ENCODE measurements around the gene GSTM2. TPM values are rescaled to one million over a fixed set of nuclear protein-coding genes. Genes with fewer than 3 reads are reported as not detected.

GSTM2 gene
- polyA plus RNA-seq, 6 donors from 2014 or later: 3.9 to 14.5 (median 5.7) TPM

DNA sequence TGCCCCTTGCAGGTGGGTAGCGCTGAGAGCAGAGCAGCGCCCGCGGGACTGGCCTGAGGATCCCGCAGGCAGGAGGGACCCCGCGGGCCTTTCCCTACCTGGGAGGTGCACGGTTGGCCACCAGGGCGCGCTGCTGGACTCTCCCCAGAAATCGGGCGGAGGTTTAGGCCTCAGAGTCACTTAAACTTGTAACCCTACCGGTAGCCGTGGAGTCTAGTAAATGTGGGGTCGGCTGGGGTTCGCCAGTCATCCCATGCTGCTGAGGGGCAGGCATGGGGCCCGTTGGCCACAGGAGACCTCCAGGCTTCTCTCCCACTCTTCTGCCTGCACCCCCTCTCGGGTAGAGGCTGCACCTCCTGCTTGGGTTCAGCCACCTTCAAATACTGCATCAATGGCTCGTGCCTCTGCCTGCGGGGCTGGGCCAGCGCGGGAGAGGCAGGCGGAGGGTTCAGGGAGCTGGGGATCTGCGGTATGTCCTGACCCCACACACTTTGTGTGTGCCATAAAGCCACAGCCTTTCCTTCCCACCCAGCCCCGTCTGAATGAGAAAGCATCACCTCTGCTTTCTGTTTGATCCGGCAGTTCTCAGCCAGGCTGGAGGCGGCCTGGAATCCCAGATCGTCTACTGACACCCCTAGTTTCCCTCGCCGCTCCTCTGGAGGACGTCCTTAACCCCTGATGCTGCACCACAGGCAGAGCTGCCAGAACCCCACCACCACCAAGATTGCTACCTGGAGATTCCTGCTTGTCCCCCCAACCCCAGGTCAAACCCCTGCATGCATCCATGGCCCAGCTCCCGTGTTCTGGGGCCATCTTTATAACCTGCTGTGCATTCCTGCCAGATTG, 24.2 kb upstream of the GSTM2 start:
- Mint-ChIP-seq H3K9me3 (no peaks in the 10 kb centered on the region), H3K4me3 (no peak overlapping the region), H3K36me3 (no peaks in the 10 kb centered on the region), H3K4me1 (peaks cover 3 to 17% (median 16%) of the 10 kb centered on the region in 3 donors), H3K27me3 (peaks cover 2 to 5% (median 4%) of the 10 kb centered on the region in 3 donors), H3K27ac (no peak overlapping the region)
- DNase-seq (peak; percentile 75), ATAC-seq (ENCODE audit: low read depth in 2 of 2) (peak; percentile 93 to 96)

DNA sequence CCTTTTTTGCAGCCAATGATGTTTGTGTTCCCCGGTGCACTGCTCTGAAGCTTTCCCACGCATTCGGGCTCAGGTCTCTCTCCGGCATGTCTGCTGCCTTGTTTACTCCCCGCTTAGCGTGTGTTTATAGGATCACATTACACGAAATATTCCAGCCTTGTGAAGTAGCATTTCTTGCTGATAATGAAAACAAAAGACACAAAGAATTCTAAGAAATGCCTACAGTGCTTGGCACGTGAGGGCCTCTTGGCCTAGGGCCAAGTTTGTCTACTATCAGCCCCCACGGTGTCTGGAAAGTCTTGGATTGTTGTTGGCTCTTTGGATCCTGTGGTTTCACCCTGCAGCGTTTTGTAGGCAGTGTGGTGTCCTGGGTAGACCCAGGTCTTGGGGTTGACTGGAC, 23.2 kb upstream of the GSTM2 start:
- Mint-ChIP-seq H3K27me3 (peaks cover 0 to 5% (median 4%) of the 10 kb centered on the region in 3 donors), H3K4me1 (peaks cover 3 to 17% (median 16%) of the 10 kb centered on the region in 3 donors), H3K36me3 (no peaks in the 10 kb centered on the region), H3K9me3 (no peaks in the 10 kb centered on the region), H3K4me3 (no peak overlapping the region), H3K27ac (no peak overlapping the region)
- ATAC-seq (ENCODE audit: low read depth in 2 of 2) (no peak), DNase-seq (no peak)

DNA sequence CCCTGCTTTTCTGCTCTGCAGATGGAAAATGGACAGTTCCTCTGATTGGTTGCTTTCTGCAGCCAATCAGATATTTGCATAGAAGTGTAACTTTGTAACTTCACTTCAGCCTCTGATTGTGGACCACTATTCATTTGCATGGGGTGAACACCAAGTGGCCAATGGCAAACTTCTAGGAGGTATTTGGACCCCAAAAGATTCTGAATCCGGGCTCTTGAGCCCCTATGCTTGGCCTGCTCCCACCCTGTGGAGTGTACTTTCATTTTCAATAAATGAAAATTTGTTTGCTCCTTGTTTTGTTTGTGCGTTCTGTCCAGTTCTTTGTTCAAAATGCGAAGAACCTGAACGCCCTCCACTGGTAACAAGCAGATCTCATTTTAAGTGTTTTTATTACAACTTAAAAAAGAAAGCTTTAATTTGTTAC, 18.4 kb upstream of the GSTM2 start:
- Mint-ChIP-seq H3K27me3 (peaks cover 11 to 28% (median 18%) of the 10 kb centered on the region in 3 donors), H3K4me3 (no peak overlapping the region), H3K4me1 (peaks cover 0 to 2% (median 0%) of the 10 kb centered on the region in 3 donors), H3K27ac (no peak overlapping the region), H3K9me3 (no peaks in the 10 kb centered on the region), H3K36me3 (no peaks in the 10 kb centered on the region)
- ATAC-seq (ENCODE audit: low read depth in 2 of 2) (no peak), DNase-seq (no peak)

GRCh38 chr1:109650609-109651008, 17.2 kb upstream of the GSTM2 start:
- peaks cover 11 to 28% (median 13%) of the 10 kb centered on the region in 3 donors for H3K27me3 Mint-ChIP-seq
- no peak overlapping the region for H3K27ac Mint-ChIP-seq
- no peak for ATAC-seq (ENCODE audit: low read depth in 2 of 2)
- H3K4me3 Mint-ChIP-seq: no peak overlapping the region
- no peaks in the 10 kb centered on the region for H3K9me3 Mint-ChIP-seq
- H3K4me1 Mint-ChIP-seq: peaks cover 7 to 14% (median 9%) of the 10 kb centered on the region in 3 donors
- no peak for DNase-seq
- no peaks in the 10 kb centered on the region for H3K36me3 Mint-ChIP-seq

DNA sequence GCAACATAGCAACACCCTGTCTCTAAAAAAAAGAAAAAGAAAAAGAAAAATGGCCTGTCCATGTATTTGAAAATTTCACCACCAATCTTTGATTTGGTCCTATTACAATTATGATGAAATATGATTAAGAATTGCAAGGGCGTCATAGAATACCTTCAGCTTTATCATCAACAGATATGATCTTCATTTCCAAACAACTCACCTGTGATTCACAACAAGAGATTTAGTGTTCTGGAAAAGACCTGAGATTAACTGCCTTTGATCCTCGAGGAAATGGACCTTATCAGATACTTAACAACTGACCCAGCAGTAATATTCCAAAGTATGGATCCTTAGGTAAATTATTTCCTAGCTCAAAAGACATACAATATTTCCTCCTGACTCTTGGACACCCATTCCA, 15.5 kb upstream of the GSTM2 start:
- Mint-ChIP-seq H3K27me3 (peaks cover 11 to 28% (median 13%) of the 10 kb centered on the region in 3 donors), H3K27ac (no peak overlapping the region), H3K36me3 (no peaks in the 10 kb centered on the region), H3K4me3 (peak overlapping the region in 1 of 8 donors; percentile 63), H3K4me1 (peaks cover 18 to 26% (median 22%) of the 10 kb centered on the region in 3 donors), H3K9me3 (no peaks in the 10 kb centered on the region)
- no peak for DNase-seq
- ATAC-seq (ENCODE audit: low read depth in 2 of 2): no peak

GRCh38 chr1:109653306-109653705, 14.6 kb upstream of the GSTM2 start:
- Mint-ChIP-seq H3K27me3 (peaks cover 11 to 28% (median 13%) of the 10 kb centered on the region in 3 donors), H3K36me3 (no peaks in the 10 kb centered on the region), H3K27ac (peak overlapping the region in 1 of 6 donors; percentile 56), H3K9me3 (no peaks in the 10 kb centered on the region), H3K4me1 (peaks cover 21 to 26% (median 22%) of the 10 kb centered on the region in 3 donors), H3K4me3 (peak overlapping the region in 3 of 8 donors; percentile 22 to 73 (median 29))
- DNase-seq (no peak), ATAC-seq (ENCODE audit: low read depth in 2 of 2) (no peak)

DNA sequence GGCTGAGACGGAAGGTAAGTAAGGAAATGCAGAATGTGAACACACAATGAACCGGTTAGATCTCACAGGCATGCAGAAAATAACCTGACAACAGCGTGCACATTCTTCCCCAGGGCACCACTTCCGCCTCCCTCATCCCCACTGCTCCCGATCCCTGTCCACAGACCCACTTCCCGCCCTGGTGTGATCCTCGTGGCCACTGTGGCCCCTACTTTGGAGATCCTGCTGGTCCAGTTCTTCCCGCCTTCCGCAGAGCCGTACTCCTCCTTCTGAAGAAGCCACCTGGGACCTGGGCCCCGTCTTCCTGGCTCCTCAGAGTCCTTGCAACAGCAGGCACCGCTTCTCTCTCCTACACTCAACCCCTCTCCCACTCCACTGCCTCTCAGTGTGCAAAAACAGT, 13.3 kb upstream of the GSTM2 start:
- Mint-ChIP-seq H3K27me3 (peaks cover 11 to 28% (median 13%) of the 10 kb centered on the region in 3 donors), H3K27ac (peak overlapping the region in 2 of 6 donors; percentile 49 to 89), H3K36me3 (peaks cover 4 to 10% of the 10 kb centered on the region in 2 donors), H3K4me1 (peaks cover 21 to 26% (median 22%) of the 10 kb centered on the region in 3 donors), H3K4me3 (peak overlapping the region in 5 of 8 donors; percentile 13 to 96 (median 68)), H3K9me3 (no peaks in the 10 kb centered on the region)
- no peak for ATAC-seq (ENCODE audit: low read depth in 2 of 2)
- DNase-seq: no peak

- peak; percentile 80 for DNase-seq
- no peaks in the 10 kb centered on the region for H3K9me3 Mint-ChIP-seq
- peaks cover 4 to 10% of the 10 kb centered on the region in 2 donors for H3K36me3 Mint-ChIP-seq
- H3K4me3 Mint-ChIP-seq: peak within 1 kb of the TSS; percentile 84 to 97 (median 94)
- ATAC-seq (ENCODE audit: low read depth in 2 of 2): peak; percentile 88 to 91
- H3K27ac Mint-ChIP-seq: peak within 1 kb of the TSS; percentile 88 to 95 (median 91)
- peaks cover 7 to 22% (median 13%) of the 10 kb centered on the region in 3 donors for H3K27me3 Mint-ChIP-seq
- peaks cover 21 to 26% (median 22%) of the 10 kb centered on the region in 3 donors for H3K4me1 Mint-ChIP-seq
These were observed 12.0 kb upstream of the GSTM2 start, which contains the start of gene GSTM4 for GRCh38 chr1:109655615-109656519. Gene GSTM4, plus strand, starts transcription at chr1:109656099. Its CDS starts 291 bp downstream, at chr1:109656390.

- Mint-ChIP-seq H3K27ac (peak overlapping the region in 2 of 6 donors; percentile 29 to 79), H3K36me3 (peaks cover 4 to 17% of the 10 kb centered on the region in 2 donors), H3K27me3 (peaks cover 0 to 10% (median 4%) of the 10 kb centered on the region in 3 donors), H3K4me3 (peak overlapping the region in 6 of 8 donors; percentile 49 to 94 (median 88)), H3K9me3 (no peaks in the 10 kb centered on the region), H3K4me1 (peaks cover 21 to 26% (median 22%) of the 10 kb centered on the region in 3 donors)
- DNase-seq (no peak), ATAC-seq (ENCODE audit: low read depth in 2 of 2) (no peak)
These were observed 10.5 kb upstream of the GSTM2 start for GRCh38 chr1:109657395-109657794.

- H3K4me1 Mint-ChIP-seq: peaks cover 21 to 26% (median 22%) of the 10 kb centered on the region in 3 donors
- DNase-seq (no peak), ATAC-seq (ENCODE audit: low read depth in 2 of 2) (no peak)
- peak overlapping the region in 1 of 6 donors; percentile 33 for H3K27ac Mint-ChIP-seq
- H3K9me3 Mint-ChIP-seq: no peaks in the 10 kb centered on the region
- peak overlapping the region in 4 of 8 donors; percentile 10 to 94 (median 89) for H3K4me3 Mint-ChIP-seq
- peaks cover 4 to 17% of the 10 kb centered on the region in 2 donors for H3K36me3 Mint-ChIP-seq
- H3K27me3 Mint-ChIP-seq: peaks cover 0 to 8% (median 4%) of the 10 kb centered on the region in 3 donors
These were observed 9.9 kb upstream of the GSTM2 start for GRCh38 chr1:109657970-109658369.

GRCh38 chr1:109658533-109659042, 9.3 kb upstream of the GSTM2 start:
- Mint-ChIP-seq H3K4me1 (peaks cover 21 to 26% (median 22%) of the 10 kb centered on the region in 3 donors), H3K4me3 (peak overlapping the region in 3 of 8 donors; percentile 21 to 84 (median 80)), H3K9me3 (no peaks in the 10 kb centered on the region), H3K36me3 (peaks cover 4 to 17% of the 10 kb centered on the region in 2 donors), H3K27ac (no peak overlapping the region), H3K27me3 (peaks cover 0 to 2% (median 0%) of the 10 kb centered on the region in 3 donors)
- ATAC-seq (ENCODE audit: low read depth in 2 of 2): no peak
- DNase-seq: no peak

- Mint-ChIP-seq H3K27ac (peak overlapping the region in 1 of 6 donors; percentile 47), H3K4me1 (peaks cover 21 to 26% (median 22%) of the 10 kb centered on the region in 3 donors), H3K36me3 (peaks cover 4 to 17% of the 10 kb centered on the region in 2 donors), H3K27me3 (no peaks in the 10 kb centered on the region), H3K9me3 (no peaks in the 10 kb centered on the region), H3K4me3 (peak overlapping the region in 2 of 8 donors; percentile 37 to 84)
- DNase-seq (no peak), ATAC-seq (ENCODE audit: low read depth in 2 of 2) (no peak)
These were observed 8.7 kb upstream of the GSTM2 start for GRCh38 chr1:109659145-109659544.
